Pancreas (tissue), 10 donors: ENCODE results near the gene LIMS2. TPM values are rescaled to one million over a fixed set of nuclear protein-coding genes. Genes with fewer than 3 reads are reported as not detected.

Experiments
- ATAC-seq, 4 donors: fragments of 200-7000 bp; cut with Tn5 transposase; one replicate each; pipeline versions ENCODE4 v1.8.0 to v1.9.1; 2020; ENCODE audit warnings: mild to moderate bottlenecking in 4 of 4, moderate library complexity in 4 of 4
- DNase-seq, 6 donors: peaks; one replicate each; pipeline ENCODE4 v3.0.0-alpha.2; 2020
- FAIRE-seq: peaks from 2 replicates; lab custom pipeline; 2012; peaks lifted over from hg19 to GRCh38; lab: Jason Lieb, UNC
- H3K27ac ChIP-seq, 4 donors: fragments of 200-600 bp; sonication (generic); 1 replicate in 3 of 4; 2 replicates in 1 of 4; pipeline versions ENCODE4 v1.5.0 to v1.8.0; 2020
- H3K27me3 ChIP-seq, 4 donors: fragments of 200-600 bp; one replicate each; pipeline ENCODE4 v1.8.0; 2021
- H3K36me3 ChIP-seq, 3 donors: fragments of 200-600 bp; sonication (generic) in 1 of 3; one replicate each; pipeline versions ENCODE4 v1.5.0 to v1.8.0; 2020 to 2021
- H3K4me1 ChIP-seq, 3 donors: fragments of 200-600 bp; one replicate each; pipeline ENCODE4 v1.8.0; 2021
- H3K4me3 ChIP-seq, 4 donors: fragments of 200-600 bp; sonication (generic) in 2 of 4; one replicate each; pipeline versions ENCODE4 v1.5.0 to v1.8.0; 2020 to 2021
- H3K9me3 ChIP-seq, 4 donors: fragments of 200-600 bp; one replicate each; pipeline ENCODE4 v1.8.0; 2021
- WGBS, 2 donors: extraction: QIAGEN DNeasy Blood & Tissue Kit; methylation state at CpG; one replicate each; pipeline ENCODE4 v1.1.7; 2013; 5-methylcytosine and 5-hydroxymethylcytosine counted together
- intact Hi-C, 3 donors: fragments of 100-400 bp; cut with DNase I; formaldehyde crosslinking; loops; one replicate each; pipeline versions ENCODE4 v1.11.1 to v1.14.2; 2022
- polyA plus RNA-seq, 2 donors: library from polyadenylated mRNA; stranded (reverse); fragments of 200-250 nt; gene quantifications; one replicate each; pipeline ENCODE4 v1.2.3, GENCODE V29; 2013
- total RNA-seq, 6 donors: library from RNA; stranded (reverse); fragmentation: NEBNext Ultra II Directional in 4 of 6; extraction: Animal tissue kit (Norgen Biotek cat#: 25700) in 4 of 6; gene quantifications; one replicate each; pipeline versions ENCODE4 v1.2.1 to v1.2.4, GENCODE V29; 2021 to 2023
- TF ChIP-seq, protein P1 (sequence below), 4 donors: fragments of 200-600 bp; sonication (generic) in 3 of 4; IDR thresholded peaks; one replicate each; pipeline versions ENCODE4 v1.5.0 to v1.8.0; 2021; ENCODE audit warnings: antibody characterized with exemption in 4 of 4
- donor health status: healthy with polysubstance abuse.
- donor health status: DM: no; HTN: no; CAD: no; lungs with moderate emphysema.
- donor health status: DM: no; HTN: no; CAD: no.
- donor health status: control.
- donor health status: control.
- donor health status: Bipolar disorder and iron deficiency.
- donor health status: DM: yes; HTN: yes; CAD: no.
- donor health status: DM: no; HTN: no; CAD: no.
- donor health status: DM: no; HTN: no; CAD: no.
- donor health status: DM: yes; HTN: yes; CAD: no.

Gene LIMS2
- total and polyA plus RNA-seq, 8 donors = 2.2 to 139 (median 5.2) TPM

DNA sequence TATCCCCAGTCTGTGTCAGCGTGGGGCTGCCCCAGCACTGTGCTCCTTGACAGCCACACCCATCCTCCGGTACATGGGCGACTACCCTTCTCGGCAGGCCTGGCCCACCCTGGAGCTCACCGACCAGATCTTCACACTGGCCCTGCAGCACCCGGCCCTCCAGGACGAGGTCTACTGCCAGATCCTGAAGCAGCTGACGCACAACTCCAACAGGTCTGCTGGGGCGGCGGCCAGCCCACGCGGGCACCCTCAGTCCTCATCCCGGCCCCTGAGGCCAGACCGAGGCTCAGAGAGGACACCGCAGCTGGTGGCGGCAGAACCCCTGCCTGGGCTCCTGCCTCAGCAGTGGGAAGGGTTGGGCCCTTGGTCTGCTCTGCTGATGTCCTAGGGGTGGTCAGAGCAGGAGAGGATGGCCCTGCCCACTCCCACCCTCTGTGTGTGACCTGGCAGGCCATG, 43.8 kb downstream of the LIMS2 start:
- DNase-seq = peak in 1 of 6 donors; percentile 54
- FAIRE-seq = no peak
- no peak overlapping the region for H3K27ac ChIP-seq

DNA sequence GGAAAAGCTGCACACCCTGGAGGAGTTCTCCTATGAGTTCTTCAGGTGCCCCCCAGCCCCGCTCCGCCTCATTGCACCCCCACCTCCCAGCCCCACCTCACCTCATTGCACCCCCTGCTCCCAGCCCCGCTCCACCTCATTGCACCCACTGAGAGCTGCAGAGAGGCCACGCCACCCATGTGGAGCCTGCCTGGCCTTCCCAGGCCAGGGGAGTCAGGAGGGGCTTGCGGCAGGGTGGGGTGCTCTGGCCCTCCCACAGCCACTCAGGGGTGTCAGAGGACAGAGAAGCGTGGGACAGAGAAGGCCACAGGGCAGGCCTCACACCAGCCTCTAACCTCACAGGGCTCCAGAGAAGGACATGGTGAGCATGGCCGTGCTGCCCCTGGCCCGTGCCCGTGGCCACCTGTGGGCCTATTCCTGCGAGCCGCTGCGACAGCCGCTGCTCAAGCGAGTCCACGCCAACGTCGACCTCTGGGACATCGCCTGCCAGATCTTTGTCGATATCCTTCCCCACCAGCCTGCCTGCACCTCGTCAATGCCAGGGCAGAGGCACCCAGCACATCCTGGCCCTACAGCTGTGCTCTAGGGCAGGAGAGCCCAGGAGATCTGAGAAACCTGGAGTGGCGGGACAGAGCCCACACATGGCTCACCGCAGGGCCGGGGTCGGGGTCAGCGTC, 44.3 kb downstream of the LIMS2 start:
- Histone ChIP-seq H3K27ac (no peak overlapping the region), H3K4me1 (no peaks in the 10 kb centered on the region), H3K27me3 (no peaks in the 10 kb centered on the region), H3K9me3 (no peaks in the 10 kb centered on the region), H3K36me3 (no peaks in the 10 kb centered on the region), H3K4me3 (no peak overlapping the region)
- intact Hi-C loops = no loop called here
- DNase-seq = peak in 1 of 6 donors; percentile 49
- WGBS, 2 donors = 85 to 87% methylated on average over 25 of the region's 25 CpGs
- FAIRE-seq = no peak
- no peak for ATAC-seq
- TF ChIP-seq, protein P1, sequence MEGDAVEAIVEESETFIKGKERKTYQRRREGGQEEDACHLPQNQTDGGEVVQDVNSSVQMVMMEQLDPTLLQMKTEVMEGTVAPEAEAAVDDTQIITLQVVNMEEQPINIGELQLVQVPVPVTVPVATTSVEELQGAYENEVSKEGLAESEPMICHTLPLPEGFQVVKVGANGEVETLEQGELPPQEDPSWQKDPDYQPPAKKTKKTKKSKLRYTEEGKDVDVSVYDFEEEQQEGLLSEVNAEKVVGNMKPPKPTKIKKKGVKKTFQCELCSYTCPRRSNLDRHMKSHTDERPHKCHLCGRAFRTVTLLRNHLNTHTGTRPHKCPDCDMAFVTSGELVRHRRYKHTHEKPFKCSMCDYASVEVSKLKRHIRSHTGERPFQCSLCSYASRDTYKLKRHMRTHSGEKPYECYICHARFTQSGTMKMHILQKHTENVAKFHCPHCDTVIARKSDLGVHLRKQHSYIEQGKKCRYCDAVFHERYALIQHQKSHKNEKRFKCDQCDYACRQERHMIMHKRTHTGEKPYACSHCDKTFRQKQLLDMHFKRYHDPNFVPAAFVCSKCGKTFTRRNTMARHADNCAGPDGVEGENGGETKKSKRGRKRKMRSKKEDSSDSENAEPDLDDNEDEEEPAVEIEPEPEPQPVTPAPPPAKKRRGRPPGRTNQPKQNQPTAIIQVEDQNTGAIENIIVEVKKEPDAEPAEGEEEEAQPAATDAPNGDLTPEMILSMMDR (IDR thresholded peaks at IDR 0.05) = no peak

More for the DNA sequence above, 43.8 kb downstream of the LIMS2 start:
- Histone ChIP-seq H3K27me3 (no peaks in the 10 kb centered on the region), H3K9me3 (no peaks in the 10 kb centered on the region), H3K36me3 (no peaks in the 10 kb centered on the region), H3K4me1 (no peaks in the 10 kb centered on the region), H3K4me3 (no peak overlapping the region)
- 81 to 90% methylated on average over 16 of the region's 16 CpGs for WGBS, 2 donors
- ATAC-seq = no peak
- intact Hi-C loops = no loop called here
- TF ChIP-seq, protein P1 (IDR thresholded peaks at IDR 0.05) = no peak

DNA sequence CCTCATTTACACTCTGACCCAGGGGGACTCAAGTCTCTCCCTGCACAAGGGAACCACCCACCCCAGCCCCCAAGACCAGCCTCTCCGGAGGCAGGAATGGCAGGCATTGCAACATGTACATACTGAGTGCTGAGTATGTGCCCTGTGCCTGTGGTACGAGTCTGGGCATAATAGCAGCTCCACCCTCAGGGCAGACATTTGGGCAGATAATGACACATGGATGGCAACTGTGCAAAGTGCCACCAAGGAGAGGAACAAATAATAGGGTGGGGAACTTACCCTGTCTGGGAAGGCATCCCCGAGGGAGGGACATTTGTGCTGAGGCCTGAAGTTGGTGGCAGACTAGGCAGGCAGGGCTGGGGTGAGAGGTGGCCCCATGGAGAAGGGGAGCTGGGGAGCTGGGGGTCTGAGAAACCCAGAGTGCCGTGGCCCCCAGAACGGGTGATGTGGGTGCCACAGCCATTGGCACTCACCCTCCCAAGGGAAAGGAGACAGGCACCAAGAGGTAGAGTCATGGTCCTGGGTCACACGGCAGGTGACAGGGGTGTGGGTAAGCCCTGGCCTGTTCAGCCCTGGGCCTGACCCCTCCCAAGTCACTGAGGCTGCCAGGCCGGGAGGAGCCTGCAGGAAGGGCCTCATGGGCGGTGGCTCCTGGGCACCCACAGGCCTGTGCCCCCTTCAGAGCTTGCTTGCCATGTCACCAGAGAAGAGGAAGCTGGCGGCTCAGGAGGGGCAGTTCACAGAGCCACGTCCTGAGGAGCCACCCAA, 45.0 kb downstream of the LIMS2 start:
- TF ChIP-seq, protein P1 (IDR thresholded peaks at IDR 0.05) = no peak
- H3K9me3 ChIP-seq = no peaks in the 10 kb centered on the region
- H3K36me3 ChIP-seq = no peaks in the 10 kb centered on the region
- WGBS, 2 donors = 67 to 88% methylated on average over 7 to 10 of the region's 10 CpGs
- intact Hi-C loops = no loop called here
- DNase-seq = peak in 1 of 6 donors; percentile 43
- FAIRE-seq = no peak
- ATAC-seq = no peak
- H3K27ac ChIP-seq = no peak overlapping the region
- H3K27me3 ChIP-seq = no peaks in the 10 kb centered on the region
- no peaks in the 10 kb centered on the region for H3K4me1 ChIP-seq
- no peak overlapping the region for H3K4me3 ChIP-seq

DNA sequence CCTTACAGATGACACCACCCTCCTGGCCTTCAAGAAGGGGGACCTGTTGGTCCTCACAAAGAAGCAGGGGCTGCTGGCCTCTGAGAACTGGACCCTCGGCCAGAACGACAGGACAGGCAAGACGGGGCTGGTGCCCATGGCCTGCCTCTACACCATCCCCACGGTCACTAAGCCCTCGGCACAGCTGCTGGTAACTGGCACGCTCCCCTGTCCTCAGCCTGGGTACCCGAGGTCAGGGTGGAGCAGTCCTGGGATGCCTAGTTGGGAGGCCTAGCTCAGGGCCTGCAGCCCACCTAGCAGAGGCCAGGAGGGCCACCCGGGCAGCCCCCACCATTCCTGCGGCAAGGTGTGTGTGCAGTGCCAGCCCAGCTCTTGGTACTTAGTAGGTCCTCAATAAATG, 45.7 kb downstream of the LIMS2 start:
- ATAC-seq (no peak), DNase-seq (peak in 1 of 6 donors; percentile 43), FAIRE-seq (no peak)
- intact Hi-C loops = no loop called here
- Histone ChIP-seq H3K4me1 (no peaks in the 10 kb centered on the region), H3K27me3 (no peaks in the 10 kb centered on the region), H3K27ac (no peak overlapping the region), H3K36me3 (no peaks in the 10 kb centered on the region), H3K9me3 (no peaks in the 10 kb centered on the region), H3K4me3 (no peak overlapping the region)
- 61 to 73% methylated on average over 9 of the region's 9 CpGs for WGBS, 2 donors
- TF ChIP-seq, protein P1 (IDR thresholded peaks at IDR 0.05) = no peak
